Stimulated activated CD4-positive, alpha-beta T cell treated with anti-CD3 and anti-CD28 coated beads, Interleukin-4, amount 100 ng/mL, for 1 hour (primary cell): ENCODE results near the gene S100B.
"Not testable (repeated sequence)": the region's sequence is repeated elsewhere in the genome, so short reads cannot be mapped to it uniquely, and the experiment has no call there.

ENCODE experiments used
- DNase-seq: peaks from one replicate; pipeline ENCODE4 v3.0.0-alpha.2; 2020

S100B gene

DNA sequence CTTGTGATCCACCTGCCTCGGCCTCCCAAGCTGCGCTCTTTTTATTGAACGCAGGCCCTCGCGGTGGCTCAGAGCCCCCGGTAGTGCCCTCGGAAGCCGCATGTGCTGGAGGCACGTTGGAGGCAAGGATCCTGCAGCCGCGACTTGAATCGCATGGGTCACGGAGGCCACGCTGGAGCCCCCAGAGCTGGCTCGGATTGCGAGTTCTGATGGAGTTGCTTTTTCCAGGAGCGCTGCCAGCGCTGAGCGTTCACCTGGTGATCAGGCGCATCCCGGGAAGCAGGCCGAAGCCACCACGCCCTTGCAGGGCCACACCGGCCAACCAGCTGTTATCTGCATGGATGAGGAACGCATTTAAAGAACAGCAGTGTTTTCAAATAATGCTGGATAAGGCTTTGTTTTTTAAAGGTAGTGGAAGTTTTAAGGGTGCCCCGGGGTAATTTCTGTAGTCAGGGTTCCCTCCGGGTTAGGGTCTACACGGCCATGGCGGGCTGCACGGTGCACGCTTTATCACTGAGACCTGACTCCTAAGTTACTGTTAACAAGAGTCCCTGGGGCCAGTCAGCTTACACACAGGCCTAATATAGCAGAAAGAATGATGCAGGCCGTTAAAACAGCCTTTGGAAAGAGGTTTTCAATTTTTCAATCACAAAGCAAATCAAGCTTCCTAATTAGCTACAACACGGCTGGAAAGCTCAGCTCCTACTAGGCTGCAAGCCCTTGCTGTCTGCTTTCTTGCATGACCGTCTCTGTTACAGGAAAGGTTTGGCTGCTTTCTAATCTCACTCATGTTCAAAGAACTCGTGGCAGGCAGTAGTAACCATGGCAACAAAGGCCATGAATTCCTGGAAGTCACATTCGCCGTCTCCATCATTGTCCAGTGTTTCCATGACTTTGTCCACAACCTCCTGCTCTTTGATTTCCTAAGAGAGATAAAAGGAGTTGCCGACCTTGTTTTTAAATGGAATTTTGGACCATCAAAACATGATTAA is 6.0 kb downstream of the S100B start:
- no peak for DNase-seq

DNA sequence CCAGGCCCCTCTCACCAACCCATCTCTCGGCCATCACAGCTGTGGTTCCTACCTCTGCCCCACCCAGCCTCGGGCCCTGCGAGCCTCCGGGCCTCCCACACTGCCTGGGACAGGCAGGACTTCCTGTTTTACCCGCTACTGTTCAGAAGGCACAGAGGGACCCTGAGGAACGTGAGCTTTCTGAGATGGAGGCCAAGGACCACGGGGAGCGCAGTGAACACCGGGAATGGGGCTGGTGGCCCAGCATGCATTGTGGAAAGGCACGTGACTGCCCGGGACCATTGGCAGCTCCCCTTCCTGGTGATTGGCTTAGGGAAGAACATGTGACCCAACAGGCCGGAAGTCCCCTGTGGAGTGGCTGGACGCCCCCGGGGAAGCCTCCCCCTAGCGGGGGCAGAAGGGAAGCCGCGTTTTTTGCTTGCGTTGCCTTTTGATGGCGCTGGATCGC is 7.0 kb downstream of the S100B start:
- no peak for DNase-seq

DNA sequence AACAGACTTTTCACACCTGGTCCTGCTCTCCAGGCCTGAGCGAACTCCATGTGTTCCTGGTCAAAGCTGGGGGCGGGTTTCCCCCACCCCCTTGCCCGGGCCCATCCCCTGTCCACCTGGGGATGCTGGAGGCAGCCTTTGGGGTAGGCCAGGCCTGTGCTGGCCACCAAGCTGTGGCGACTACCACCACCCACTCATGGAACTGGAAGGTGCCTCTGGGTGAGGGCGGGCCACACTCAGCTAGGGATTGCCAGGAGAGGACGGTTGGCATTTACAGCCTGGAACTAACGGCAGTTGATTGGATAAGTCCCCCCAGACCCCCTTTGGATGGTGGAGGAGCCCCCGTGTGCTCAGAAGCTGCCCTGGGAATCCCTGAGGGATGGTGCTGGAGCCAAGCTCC is 7.9 kb downstream of the S100B start:
- no peak for DNase-seq

DNA sequence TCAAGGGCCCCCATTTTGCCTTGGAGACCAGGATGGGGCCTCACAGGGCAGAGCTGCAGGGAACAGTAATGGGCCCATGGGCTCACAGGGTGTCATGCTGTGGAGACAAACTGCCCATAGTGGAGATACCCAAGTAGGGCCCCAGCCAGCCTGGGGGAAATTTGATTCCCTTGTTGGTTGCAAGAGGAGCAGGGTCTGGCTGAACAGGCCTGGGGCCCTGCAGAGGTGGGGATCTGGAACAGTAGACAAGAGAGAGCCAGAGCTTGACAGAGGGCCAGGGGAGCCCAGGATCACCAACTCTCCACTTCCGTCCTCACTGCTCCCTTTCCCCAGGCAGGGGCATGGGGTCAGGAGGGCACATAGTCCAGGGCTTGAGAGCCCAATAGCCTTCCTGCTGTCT is 8.7 kb downstream of the S100B start:
- no peak for DNase-seq

DNA sequence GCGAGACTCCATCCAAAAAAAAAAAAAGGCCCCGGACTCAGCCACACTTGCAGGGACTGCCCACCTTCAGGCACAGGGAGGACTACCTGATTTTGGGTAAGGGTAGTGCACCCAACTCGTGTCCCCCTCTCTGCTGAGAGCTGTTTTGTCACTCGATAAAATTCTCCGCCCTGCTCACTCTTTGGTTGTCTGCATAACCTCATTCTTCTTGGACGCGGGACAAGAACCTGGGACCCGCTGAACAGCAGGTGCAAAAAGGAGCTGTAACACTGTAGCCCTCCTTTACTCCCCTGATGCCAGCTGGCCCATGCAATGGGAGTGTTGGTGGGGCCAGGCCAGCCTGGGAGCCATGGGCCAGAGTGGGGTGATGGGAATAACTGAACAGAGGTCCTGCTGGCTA is 10.6 kb downstream of the S100B start:
- no peak for DNase-seq

DNA sequence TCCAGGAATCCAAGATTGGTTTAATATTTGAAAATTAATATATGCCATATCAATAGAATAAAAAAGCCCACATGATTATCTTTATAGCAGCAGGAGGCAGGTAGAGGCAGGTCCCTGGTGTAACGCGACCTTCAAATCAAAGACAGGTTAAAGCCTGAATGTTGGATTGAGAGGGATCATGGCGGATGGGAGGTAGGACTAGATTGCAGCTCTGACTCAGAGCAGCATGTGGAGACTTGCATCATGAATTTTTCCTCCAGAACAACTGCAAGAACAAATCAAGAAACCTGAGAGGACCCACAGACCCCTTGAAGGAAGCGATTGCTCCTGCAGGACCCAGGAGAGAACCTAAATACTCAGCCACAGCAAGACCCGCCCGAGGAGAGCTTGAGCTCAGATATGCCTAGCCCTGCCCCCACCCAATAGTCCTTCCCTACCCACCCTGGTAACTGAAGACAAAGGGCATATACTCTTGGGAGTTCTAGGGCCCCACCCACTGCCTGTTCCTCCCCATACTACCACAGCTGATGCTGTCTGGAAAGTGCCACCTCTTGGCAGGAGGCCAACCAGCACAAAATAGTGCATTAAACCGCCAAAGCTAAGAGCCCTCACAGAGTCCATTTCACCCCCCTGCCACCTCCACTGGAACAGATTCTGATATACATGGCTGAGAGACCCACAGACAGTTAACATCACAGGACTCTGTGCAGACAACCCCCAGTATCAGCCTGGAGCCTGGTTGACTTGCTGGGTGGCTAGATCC is 19.5 kb downstream of the S100B start:
- no peak for DNase-seq

DNA sequence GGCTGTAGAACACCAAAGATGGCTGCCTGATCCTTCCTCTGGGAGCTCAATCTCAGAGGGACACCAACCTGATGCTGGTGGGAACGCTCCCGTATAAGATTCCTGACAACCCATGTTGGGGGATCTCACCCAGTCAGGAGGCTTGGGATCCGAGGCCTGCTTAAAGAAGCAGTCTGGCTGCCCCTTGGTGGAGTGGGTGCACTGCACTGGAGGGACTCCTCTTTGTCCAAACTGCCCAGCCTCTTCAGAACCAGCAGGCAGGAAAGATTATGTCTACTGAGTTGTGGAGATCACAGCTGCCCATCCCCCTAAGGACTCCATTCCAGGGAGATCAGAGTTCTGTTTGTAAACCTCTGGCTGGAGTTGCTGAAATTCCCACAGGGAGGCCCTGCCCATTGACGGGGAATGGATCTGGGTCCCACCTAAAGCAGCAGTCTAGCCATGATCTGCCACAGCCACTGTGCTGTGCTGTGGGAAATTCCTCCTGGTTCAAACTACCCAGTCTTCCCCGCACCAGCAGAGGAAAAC is 23.0 kb downstream of the S100B start:
- no peak for DNase-seq

DNA sequence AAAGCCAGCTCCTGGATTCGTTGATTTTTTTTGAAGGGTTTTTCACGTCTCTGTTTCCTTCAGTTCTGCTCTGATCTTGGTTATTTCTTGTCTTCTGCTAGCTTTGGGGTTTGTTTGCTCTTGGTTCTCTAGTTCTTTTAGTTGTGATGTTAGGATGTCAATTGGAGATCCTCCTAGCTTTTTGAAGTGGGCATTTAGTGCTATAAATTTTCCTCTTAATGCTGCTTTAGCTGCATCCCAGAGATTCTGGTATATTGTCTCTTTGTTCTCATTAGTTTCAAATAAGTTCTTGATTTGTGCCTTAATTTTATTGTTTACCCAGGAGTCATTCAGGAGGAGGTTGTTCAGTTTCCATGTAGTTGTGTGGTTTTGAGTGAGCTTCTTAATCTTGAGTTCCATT is 25.5 kb downstream of the S100B start:
- not testable (repeated sequence) for DNase-seq

DNA sequence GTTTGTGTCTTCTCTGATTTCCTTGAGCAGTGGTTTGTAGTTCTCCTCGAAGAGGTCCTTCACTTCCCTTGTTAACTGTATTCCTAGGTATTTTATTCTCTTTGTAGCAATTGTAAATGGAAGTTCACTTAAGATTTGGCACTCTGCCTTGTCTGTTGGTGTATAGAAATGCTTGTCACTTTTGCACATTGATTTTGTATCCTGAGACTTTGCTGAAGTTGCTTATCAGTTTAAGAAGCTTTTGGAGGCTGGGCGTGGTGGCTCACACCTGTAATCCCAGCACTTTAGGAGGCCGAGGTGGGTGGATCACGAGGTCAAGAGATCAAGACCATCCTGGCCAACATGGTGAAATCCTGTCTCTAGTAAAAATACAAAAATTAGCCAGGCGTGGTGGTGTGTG is 27.1 kb downstream of the S100B start:
- not testable (repeated sequence) for DNase-seq

DNA sequence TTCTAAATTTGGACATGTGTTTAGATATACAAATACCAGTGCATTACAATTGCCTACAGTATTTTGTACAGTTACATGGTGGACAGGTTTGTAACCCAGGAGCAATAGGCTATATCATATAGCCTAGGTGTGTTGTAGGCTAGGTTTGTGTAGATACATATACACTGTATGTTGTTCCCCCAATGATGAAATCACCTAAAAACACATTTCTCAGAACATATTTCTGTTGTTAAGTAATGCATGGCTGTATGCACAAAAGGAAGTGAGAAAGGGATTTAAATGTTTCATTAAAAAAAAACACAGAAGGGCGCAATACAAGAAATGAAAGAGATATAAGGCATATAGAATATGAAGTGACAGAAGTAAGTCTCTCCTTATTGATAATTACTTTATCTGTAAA is 32.0 kb downstream of the S100B start:
- no peak for DNase-seq

DNA sequence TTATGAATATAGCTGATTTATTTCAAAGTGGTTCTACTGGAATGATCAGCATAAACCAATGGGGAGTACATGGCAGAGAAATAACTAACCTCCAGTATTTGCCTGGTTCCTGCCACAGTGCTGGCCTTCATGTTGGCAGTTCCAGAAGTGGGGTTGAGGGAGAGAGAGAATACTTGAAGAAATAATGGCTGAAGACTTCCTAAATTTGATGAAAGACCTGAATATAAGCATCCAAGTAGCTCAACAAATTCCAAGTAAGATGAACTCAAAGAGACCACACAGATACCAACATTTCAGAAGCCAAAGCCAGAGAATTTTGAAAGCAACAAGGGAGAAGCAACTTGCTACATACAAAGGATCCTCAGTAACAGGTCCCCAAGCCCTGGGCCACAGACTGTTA is 34.3 kb downstream of the S100B start:
- no peak for DNase-seq

DNA sequence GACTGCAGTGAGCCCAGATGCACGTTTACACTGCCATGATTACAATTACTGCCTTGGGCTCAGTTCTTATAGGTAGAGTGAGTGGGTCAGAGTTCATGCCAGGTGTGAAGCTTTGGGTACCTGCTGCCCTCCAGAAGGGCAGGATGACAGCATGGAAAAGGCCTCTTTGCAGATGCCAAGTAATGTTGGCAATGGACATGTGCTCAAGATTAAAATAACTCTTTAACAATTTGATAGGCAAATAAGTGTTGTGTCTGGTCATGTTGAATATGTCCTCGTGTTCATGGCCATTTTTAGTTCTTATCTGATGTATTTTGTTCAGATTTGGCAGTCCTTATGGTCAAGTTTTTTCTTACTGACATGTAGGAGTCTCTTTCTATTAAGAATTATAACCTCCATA is 34.8 kb downstream of the S100B start:
- DNase-seq = no peak

DNA sequence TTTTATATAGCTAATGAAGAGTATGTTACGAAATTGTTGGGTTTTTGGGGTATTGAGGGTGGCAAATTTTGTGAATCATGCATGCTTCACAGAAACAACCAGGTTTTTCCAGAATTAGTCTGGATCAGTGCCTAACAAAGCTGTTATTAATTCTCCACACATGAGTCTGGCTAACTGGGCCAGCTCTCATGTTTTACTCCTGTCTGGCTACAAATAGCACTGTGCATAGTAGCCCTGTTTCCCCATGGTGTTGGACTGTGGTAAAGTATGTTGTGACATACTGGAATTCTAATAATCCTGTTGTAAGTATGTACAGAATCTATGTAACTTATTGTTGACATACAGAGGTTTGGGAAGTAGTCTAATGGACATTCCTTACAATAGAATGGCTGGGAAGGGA is 35.8 kb downstream of the S100B start:
- DNase-seq = no peak

DNA sequence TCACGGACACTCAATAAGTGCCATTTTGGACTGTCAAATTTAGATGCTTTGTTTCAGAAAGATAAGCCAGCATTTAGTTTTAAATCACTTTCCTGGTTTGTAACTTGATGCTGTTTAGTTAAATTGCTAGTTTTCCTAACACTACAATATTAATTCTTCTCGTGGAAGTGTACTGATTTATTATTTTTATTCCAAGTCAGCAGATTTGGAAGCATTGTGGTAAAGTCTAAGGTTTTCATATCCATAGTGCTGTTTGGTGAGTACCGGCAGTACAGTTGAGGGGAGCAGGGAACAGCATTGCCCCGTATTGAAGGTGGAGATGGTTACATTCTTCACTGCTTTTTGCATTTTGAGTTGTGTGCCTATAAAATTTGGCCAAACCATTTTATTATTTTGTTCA is 36.3 kb downstream of the S100B start:
- DNase-seq = no peak

DNA sequence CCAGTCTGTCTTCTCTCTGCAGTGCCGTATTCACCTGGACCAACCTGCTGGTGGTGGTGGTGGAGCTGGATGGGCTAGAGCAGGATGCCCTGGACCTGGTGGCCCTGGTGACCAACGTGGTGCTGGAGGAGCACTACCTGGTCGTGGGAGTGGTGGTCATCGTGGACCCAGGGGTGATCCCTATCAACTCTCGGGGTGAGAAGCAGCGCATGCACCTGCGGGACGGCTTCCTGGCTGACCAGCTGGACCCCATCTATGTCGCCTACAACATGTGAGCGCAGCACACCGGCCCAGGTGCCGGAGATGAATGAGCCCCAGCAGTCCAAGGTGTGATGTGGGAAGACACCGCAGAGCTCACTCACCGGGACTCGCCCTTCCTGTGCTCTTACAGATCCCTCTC is 37.5 kb downstream of the S100B start:
- DNase-seq = no peak

DNA sequence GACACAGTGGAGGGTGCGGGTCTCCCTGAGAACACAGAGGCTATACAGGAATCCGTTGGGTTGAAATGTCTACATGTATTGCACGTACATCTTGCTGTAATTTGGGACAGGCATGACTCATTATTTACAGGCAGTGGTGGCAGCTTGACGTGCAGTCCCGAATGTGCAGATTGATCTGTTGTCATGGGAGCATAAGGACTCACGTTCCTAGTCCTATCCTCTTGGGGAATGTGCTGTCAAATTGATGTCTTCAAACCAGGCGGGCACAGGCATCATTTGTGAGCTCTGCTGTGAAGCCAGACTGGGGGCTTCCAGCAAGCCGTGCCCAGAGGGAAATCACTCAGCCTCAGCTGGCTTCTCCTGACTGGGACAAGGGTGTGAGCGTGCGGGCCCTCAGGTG is 40.5 kb downstream of the S100B start:
- no peak for DNase-seq

DNA sequence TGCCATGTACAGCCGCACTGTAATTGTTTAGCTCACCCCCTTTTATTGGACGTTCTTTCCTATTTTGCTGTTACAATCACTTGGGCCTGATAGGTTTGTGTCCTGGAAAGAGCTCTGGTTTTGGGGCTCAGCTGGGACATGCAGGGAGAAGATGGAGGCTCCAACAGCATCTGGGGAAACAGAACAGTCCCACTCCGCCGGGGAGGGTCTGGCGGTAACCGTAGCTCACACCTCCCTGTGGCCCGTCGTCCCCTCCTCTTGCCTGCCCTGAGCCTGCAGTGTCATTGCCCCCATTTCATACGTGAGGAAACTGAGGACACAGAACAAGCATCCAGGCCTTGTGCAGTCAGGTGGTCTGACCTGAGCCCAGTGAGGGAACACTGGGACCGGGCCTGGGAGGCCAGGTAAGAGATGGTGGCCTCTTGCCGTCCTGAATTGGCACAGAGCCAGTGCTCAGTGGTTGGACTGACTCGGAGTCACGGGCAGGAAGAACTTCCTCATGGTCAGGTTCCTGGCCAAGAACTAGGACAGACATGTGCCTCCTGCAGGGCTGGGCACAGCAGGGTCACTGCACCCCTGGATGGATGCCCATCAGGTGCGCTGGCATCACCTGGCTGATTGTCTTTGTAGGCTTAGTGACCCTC is 41.8 kb downstream of the S100B start:
- DNase-seq = no peak

DNA sequence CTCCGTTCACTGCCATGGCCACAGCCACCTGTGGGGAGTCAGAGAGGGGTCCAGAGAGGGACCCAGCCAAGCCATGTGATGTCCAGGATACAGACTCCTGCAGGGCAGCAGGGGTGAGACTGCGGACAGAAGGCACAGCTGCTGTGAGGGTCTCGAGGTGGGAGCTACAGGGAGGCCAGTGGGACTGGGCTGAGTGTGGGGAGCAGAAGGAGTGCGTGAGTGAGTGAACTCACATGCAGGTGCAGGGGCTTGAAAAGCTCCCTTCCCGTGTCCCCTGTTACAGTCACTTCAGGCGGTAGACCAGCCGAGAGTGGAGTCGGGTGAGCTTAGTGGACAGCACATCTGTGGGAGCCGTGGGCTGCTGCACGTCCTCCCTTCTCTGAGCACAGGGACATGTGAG is 42.4 kb downstream of the S100B start:
- DNase-seq = no peak

DNA sequence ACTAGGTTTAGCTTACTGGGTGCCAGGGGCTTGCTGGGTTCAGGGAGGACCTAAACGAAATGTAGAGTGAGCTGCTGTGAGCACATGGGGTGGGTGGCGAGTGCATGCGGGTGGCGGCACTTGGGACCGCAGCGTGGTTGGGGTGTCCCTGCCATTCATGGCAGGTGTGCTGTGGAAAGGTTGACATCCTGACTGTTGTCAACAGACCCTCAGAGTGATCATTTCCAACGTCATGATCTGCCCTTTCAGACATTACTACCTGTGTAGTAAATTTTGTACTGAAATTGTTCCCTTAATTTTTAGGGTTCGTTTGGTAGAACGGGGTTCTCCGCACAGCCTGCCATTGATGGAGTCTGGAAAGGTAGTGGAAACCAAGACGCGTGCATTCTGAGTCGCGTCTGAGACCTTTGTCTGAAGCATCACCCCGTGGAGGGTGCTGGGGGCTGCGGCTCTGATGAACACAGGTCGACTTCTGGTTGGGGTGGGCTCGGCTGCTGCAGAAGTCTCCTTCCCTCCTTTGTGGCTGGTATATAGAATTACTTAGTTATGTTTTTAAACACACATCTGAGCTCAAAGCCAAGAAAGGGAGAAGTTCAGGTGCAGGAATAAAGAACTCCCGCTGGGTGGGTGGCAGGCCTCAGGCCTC is 43.3 kb downstream of the S100B start:
- DNase-seq = no peak

DNA sequence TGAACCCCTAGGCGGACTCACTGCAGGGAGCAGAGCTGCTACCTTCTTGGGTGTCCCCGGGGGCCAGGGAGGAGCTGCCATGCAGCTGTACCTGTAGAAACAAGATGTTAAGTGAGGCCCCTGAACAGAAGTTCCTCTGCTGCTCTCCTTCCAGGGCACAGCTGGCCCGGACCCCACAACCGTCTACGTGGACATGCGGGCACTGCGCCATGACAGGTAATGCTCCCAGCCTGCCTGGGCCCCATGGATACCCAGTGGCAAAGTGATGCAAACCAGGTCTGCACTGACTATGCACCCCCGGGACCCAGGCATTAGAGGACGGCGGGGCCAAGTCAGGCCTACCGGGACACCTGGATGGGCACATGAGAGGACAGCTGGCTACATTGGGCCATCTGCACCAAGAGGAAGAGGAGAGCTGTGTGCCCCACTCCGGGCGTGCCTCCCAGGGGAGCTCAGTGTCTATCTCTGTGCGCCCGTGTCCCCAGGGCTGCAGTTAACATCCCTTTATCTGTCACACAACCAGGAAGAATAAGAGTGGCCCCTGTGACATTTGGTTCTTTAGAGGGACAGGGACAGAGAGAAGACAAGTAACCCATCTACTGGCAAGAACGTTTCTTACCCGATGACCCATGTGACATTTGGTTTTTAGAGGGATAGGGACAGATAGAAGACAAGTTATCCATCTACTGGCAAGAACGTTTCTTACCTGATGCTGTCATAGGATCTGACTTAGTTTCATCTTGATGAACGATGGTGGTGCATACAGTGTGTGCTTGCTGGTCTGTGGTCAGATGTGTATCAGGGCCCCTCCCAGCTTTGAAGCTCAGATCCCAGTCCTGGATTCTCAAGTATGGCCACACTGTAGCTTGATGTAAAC is 44.1 kb downstream of the S100B start:
- DNase-seq = no peak

DNA sequence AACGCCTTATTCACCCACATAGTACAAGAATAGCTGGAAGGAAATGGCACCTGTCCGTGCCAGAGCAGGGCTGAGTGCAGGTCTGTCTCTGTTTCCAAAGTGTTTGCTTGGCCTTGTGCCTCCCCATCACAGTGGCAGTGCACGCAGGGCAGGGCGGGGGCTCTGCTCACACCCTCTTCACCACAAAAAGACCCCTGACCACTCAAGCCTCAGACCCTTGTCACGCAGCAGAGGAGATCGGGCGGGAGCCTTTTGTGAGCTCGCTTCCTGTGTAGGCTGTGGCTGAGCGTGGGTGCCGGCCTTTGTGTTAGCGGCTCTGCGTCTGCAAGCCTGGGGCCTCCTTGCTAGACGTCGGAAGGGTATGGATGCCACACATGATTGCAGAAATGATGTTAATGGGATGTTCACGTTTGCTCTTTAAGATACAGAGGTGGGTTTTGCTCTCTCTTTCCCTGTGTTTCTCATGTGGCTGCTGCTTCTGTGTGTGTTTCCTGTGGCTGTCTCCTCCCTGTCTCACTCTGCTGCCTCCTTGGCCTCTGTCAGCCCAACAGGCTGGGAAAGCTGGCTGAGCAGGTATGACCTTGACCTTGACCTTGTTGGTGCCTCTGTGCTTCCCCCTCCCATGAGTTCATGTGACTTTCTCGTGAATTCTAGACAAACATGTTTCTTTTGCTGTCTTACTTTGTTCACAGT is 45.4 kb downstream of the S100B start:
- DNase-seq = peak; percentile 66
